Measurements from ENCODE around the gene STK38.
"Not testable (repeated sequence)": the region's sequence is repeated elsewhere in the genome, so short reads cannot be mapped to it uniquely, and the experiment has no call there.

STK38 gene

GRCh38 chr6:36546920-36547645 lies at the start of gene STK38:
STK38 (minus strand) TSS chr6:36547479; CDS start chr6:36540202, 7,277 bp downstream.
- peak; percentile 85 for DNase-seq

GRCh38 chr6:36596356-36596755 lies 49.1 kb upstream of the STK38 start:
- DNase-seq = no peak

DNA sequence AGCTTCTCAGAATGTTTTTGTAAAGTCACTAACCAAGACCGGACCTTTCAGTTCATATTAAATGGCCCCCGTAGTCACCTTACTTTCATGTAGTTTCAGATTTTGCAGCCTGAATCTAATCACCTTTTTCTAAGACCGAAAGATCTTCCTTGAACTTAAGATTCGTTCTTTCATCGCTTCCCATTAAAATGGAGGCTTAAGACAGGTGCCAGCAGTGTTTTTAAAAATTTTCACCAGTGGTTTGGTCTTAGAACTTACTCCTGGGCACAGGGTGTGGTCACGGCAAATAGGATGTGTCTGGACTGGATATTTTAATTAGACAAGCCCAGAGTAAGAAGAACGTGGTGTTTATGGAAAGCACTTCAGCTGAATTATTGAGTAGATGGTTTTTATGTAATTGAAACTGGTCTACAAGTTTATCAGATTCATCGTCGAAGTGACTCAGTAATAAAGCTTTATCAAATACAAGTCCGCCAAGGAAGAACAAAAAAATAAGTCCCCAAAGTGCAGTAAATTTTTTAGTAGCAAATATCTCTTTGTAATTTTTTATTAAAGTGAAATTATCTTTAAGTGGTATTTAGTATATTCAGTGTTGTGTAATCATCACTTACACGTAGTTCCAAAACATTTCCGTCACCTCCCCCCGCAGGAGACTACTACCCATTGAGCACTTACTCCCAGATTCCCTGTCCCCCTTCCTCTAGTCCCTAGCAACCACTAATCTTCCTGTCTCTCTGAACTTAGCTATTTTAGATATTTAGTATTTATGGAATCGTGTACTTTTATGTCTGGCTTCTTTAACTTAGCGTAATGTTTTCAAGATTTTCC lies 47.8 kb upstream of the STK38 start:
- DNase-seq = no peak

DNA sequence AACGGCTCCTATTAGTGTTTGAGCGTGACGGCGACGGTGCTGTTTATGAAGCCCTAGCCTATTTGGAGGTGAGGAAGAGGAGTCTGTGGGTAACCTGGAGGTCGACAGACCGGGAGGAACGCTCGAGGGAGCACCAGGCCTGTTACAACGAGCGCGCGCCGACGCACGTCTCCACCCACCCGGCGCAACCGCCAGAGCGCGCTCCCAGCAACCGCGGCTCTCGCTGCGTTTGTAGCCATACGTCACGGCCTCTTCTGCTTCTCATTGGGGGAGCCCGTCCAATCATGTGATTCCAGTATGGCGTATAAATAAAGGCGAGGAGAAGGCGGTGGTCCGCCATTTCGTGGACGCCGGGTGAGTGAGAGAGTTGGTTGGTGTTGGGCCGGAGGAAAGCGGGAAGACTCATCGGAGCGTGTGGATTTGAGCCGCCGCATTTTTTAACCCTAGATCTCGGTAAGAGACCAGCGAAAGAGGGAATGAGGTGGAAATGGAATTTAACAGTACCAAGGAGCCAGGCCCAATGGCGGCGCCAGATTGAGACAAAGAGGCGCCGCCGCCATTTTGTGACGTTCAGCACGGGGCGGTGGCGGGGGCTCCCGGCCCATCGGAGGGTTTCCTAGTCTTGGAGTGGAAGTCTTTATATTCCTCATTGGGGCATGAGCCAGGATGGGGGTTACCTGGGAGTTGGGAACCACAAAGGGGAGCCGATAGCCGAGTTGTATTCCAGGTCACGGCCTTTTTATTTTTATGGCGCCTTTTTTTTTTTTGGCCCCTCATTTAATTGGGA lies 46.9 kb upstream of the STK38 start, which contains the start of gene SRSF3:
SRSF3 (plus strand) TSS at position 334 of the 787 bp plus-strand sequence. CDS start 2,401 bp downstream, outside the sequence.
- DNase-seq = peak; percentile 97

DNA sequence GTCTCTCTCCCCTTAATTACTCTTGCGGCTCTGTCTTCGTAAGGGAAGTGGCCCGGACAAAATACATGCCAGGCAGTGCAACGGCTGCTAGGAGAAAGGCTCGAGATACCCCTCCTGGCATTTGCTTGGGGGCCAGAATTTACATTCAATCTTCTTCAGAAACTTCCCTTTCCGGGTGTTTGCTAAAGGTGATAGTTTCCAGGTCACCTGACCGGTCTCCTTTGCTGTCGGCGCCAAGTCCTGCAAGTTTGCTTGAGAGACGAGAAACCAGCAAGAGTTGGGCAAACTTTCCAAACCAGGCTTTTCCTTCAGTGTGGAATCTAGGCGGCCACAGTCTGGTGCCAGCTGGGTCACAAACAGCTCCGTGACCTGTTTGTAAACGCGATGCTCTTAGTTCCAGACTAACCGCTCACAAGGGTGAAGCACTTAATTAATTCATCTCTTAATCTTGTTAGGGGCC lies 46.3 kb upstream of the STK38 start:
- peak; percentile 77 for DNase-seq

GRCh38 chr6:36592221-36592655 lies 45.0 kb upstream of the STK38 start:
- DNase-seq = no peak

GRCh38 chr6:36590237-36590636 lies 43.0 kb upstream of the STK38 start:
- DNase-seq = no peak

DNA sequence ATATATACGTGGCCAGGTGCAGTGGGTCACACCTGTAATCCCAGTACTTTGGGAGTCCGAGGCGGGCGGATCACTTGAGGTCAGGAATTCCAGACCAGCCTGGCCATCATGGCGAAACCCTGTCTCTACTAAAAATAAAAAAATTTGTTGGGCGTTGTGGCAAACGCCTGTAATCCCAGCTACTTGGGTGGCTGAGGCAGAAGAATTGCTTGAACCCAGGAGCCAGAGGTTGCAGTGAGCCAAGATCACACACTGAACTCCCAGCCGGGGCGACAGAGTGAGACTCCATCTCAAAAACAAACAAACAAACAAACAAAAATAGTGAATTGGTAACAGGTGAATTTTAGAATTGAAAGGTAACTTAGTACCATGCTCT lies 41.7 kb upstream of the STK38 start:
- not testable (repeated sequence) for DNase-seq

DNA sequence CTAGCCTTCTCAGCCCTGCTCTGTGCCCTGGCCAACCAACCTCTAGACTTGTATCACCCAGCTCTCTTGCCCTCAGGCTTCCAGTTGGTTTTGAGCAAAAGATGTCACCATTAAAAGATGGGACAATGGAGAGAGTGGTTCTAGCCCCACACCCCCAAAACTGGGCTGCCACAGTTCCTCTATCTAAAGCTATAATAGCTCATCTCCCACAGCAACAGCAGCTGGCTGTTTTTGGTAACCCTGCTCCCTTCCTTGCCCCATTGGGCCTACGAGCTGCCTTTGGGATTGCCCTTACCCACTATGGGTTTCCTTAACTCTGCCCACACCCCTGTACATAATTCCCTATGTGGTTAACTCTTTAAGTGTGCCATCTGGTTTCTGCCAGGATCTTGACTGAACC lies 39.3 kb upstream of the STK38 start:
- DNase-seq = peak; percentile 29

GRCh38 chr6:36581716-36582115 lies 34.4 kb upstream of the STK38 start:
- no peak for DNase-seq

- DNase-seq = no peak
Observed at GRCh38 chr6:36580184-36580526, 32.9 kb upstream of the STK38 start.

DNA sequence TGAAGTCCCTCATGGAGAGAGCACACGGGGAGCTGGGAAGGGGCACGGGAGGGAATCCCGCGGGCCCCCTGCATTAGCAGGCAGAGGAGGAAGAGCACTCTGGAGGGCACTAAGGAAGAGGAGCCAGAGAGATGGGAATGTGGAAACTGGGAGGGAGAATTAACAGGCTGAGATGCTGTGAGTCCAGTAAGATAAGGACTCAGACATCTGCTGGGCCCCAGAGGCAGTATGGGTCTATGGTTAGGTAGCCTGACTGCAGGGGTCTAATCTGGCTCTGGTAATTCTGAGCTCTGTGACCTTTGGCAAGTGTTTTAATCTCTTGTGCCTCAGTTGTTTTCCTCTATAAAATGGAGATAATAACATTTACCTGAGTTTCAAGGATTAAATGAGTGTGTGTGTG lies 31.2 kb upstream of the STK38 start:
- DNase-seq = no peak

GRCh38 chr6:36578030-36578429 lies 30.8 kb upstream of the STK38 start:
- no peak for DNase-seq

GRCh38 chr6:36577301-36577700 lies 30.0 kb upstream of the STK38 start:
- no peak for DNase-seq

DNA sequence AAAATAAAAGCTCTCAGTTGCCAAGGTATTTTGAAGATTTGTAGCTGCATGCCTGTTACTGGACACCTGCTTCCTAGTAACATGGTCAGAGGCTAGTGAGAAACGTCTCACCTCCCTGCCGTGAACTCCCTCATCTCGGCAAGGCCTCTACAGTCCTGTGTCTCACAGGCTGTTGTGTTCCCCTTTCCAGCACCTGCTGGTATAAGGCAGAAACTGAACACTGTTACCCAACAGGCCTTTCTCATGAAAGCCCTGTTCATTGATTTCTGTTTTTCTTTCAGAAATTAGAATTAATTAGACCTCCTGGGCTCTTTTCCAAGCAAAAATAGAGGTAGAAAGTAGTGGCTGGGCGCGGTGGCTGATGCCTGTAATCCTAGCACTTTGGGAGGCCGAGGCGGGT lies 29.3 kb upstream of the STK38 start:
- peak; percentile 62 for DNase-seq

GRCh38 chr6:36574679-36575078 lies 27.4 kb upstream of the STK38 start:
- DNase-seq = no peak

DNA sequence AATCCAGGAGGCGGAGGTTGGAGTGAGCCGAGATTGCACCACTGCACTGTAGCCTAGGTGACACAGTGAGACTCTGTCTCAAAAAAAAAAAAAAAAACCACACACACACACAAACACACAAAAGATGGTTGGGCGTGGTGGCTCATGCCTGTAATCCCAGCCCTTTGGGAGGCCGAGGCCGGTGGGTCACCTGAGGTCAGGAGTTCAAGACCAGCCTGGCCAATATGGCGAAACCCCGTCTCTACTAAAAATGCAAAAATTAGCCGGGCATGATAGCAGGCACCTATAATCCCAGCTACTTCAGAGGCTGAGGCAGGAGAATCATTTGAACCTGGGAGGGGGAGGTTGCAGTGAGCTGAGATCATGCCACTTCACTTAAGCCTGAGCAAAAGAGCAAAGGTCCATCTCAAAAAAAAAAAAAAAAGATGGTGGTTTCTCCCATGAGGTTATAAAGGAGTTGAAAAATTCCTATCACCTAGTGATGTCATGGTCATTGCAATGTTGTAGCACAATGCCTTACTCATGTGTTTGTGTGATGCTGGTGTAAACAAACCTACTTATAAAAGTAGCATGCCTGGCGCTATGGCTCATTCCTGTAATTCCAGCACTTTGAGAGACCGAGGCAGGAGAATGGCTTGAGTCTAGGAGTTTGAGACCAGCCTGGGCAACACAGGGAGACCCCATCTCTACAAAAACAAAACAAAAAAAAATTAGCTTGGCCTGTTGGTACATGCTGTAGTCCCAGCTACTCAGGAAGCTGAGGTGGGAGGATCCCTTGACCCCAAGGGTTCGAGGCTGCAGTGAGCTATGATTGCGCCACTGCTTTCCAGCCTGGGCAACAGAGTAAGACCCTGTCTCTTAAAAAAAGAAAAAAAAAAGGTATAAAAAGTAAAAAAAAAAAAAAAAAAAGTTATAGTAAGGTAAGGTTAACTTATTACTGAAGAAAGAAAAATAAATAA lies 25.4 kb upstream of the STK38 start:
- DNase-seq = not testable (repeated sequence)

DNA sequence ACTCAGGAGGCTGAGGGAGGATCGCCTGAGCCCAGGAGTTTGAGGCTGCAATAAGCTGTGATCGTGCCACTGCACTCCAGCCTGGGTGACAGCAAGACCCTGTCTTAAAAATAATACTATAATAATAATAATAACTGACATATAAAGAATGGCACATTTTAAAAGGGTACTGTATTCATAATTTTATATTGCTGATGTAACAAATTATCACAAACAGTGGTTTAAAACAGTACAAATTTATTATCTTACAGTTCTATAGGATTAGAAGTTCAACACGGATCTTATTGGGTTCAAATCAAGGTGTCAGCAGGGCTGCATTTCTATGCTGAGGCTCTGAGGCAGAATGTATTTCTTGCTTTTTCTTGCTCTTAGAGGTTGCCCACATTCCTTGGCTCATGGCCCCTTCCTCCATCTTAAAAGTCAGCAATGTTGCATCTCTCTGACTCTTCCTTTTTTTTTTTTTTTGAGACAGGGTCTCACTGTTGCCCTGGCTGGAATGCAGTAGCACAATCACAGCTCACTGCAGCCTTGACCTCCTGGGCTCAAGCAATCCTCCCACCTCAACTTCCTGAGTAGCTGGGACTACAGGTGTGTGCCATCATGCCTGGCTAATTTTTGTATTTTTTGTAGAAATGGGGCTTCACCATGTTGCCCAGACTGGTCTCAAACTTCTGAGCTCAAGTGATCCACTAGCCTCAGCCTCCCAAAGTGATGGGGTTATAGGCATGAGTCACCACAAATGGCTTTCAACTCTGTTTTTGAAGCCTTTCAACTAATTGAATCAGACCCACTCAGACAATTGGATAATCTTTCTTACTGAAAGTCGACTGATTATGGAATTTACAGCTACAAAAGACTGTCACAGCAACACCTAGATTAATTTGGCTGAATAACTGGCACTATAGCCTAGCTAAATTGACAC lies 24.1 kb upstream of the STK38 start:
- no peak for DNase-seq

GRCh38 chr6:36570264-36570663 lies 23.0 kb upstream of the STK38 start:
- peak; percentile 81 for DNase-seq

DNA sequence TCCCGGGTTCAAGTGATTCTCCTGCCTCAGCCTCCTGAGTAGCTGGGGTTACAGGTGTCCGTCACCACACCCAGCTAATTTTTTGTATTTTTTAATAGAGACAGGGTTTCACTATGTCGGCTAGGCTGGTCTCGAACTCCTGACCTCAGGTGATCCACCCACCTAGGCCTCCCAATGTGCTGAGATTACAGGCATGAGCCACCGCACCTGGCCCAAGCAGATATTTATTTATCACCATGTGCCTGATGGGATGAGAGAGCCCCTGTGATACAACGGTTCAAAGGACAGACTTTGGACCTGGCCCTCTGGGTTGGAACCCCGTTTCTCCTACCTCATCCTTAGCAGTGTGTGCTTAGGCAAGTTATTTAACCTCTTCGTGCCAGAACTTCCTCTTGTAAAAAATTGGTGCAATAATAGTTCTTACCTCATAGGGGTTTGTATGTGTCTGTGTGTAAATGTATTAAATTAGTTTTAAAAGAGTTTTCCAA lies 19.2 kb upstream of the STK38 start:
- peak; percentile 15 for DNase-seq

GRCh38 chr6:36563928-36564284 lies 16.6 kb upstream of the STK38 start:
- no peak for DNase-seq
